HUES64 (cell line): ENCODE measurements around the gene IZUMO4.
"Not testable (repeated sequence)": the region's sequence is repeated elsewhere in the genome, so short reads cannot be mapped to it uniquely, and the experiment has no call there.

Source experiments
- H3K27ac ChIP-seq: 2 replicates; pipeline ENCODE4 v1.7.0; 2013; ENCODE audit warnings: low read depth, low read length, inconsistent platforms
- H3K27me3 ChIP-seq: 2 replicates; pipeline ENCODE4 v1.6.1; 2013; ENCODE audit warnings: mild to moderate bottlenecking, low read length; ENCODE audit not compliant: insufficient read depth
- H3K36me3 ChIP-seq: 2 replicates; pipeline ENCODE4 v1.6.1; 2013; ENCODE audit warnings: mild to moderate bottlenecking, low read length; ENCODE audit not compliant: insufficient read depth
- H3K4me1 ChIP-seq: 2 replicates; pipeline ENCODE4 v1.6.1; 2013; ENCODE audit warnings: mild to moderate bottlenecking, low read length, moderate library complexity; ENCODE audit not compliant: insufficient read depth
- H3K4me3 ChIP-seq: 2 replicates; pipeline ENCODE4 v1.5.1; 2013; ENCODE audit warnings: mild to moderate bottlenecking, low read length, moderate library complexity
- H3K9ac ChIP-seq: 2 replicates; pipeline ENCODE4 v1.6.1; 2013; ENCODE audit warnings: mild to moderate bottlenecking, low read depth, low read length
- H3K9me3 ChIP-seq: 2 replicates; pipeline ENCODE4 v1.6.1; 2013; ENCODE audit warnings: low read depth, low read length; ENCODE audit not compliant: insufficient read depth
- WGBS: fragments of 150-250, 120-280 bp; methylation state at CpG from one replicate; pipeline ENCODE4 v1.1.7; 2013; ENCODE audit warnings: missing lambda C conversion rate; 5-methylcytosine and 5-hydroxymethylcytosine counted together

IZUMO4 gene

DNA sequence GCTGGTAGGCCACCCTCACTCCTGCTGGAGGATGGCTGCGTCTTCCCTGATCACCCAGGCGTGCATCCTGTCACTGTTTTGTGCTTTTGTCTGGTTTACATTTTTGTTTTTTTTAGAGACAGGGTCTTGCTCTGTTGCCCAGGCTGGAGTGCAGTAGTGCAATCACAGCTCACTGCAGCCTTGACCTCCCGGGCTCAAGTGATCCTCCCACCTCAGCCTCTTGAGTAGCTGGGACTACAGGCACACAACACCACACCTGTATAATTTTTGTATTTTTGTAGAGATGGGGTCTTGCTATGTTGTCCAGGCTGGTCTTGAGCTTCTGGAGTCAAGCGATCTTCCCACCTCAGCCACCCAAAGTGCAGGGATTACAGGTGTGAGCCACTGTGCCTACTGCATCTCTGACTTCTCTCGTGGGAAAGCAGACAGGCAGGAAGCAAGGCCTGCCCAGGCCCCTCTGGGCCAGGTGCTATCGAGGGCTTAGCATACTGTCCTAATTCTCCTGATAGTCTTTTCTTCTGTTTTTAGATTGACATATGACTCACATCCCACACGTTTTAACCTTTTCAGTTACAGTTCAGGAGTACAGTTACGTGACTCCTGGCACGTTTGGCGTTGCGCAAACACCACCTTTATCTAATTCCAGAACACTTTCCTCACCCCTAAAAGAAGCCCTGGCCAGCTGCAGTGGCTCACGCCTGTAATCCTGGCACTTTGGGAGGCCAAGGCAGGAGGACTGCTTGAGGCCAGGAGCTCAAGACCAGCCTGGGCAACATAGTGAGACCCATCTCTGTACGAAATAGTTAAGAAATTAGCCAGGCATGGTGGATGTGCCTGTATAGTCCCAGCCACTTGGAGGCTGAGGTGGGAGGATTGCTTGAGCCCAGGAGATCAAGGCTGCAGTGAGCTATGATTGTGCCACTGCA lies 9.8 kb upstream of the IZUMO4 start:
- not testable (repeated sequence) for H3K36me3 ChIP-seq, H3K4me3 ChIP-seq, H3K27ac ChIP-seq, H3K9ac ChIP-seq, H3K9me3 ChIP-seq, H3K27me3 ChIP-seq, H3K4me1 ChIP-seq
- 94% methylated on average over 13 of the region's 13 CpGs for WGBS

DNA sequence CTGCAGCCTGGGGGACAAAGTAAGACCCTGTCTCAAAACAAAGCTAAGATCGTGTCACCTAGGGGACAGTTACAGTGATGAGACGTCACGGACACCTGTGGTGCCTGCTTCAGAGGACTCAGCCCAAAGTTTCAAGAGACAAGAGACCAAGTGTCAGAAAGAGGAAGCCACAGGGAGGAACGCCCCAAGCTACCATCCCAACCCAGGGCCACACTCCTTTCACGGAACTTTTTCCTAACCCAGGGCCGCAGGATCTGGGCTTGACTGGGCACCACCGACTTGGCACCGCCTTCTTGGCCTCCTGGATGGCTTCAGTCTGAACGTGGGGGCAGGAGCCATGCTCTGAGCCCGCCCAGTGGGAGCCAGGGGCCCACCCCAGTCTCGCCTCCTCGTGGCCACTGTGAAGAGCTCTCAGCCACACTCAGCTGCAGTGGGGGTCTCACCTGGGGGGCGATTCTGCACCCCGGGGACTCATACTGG lies 9.1 kb upstream of the IZUMO4 start:
- 91% methylated on average over 14 of the region's 14 CpGs for WGBS
- 0 out of 2 replicates have a peak, but pooled peaks cover 4% of the 10 kb centered on the region for H3K4me1 ChIP-seq
- H3K4me3 ChIP-seq = no peak overlapping the region
- no peak overlapping the region for H3K27ac ChIP-seq
- no peak overlapping the region for H3K9ac ChIP-seq
- H3K9me3 ChIP-seq = no peaks in the 10 kb centered on the region
- H3K27me3 ChIP-seq = no peaks in the 10 kb centered on the region
- H3K36me3 ChIP-seq = no peaks in the 10 kb centered on the region

- H3K4me1 ChIP-seq = 0 out of 2 replicates have a peak, but pooled peaks cover 4% of the 10 kb centered on the region
- H3K9ac ChIP-seq = no peak overlapping the region
- no peaks in the 10 kb centered on the region for H3K27me3 ChIP-seq
- H3K27ac ChIP-seq = no peak overlapping the region
- no peaks in the 10 kb centered on the region for H3K36me3 ChIP-seq
- H3K9me3 ChIP-seq = no peaks in the 10 kb centered on the region
- no peak overlapping the region for H3K4me3 ChIP-seq
- 85% methylated on average over 16 of the region's 16 CpGs for WGBS
These were observed 7.6 kb upstream of the IZUMO4 start for GRCh38 chr19:2089001-2089711.

DNA sequence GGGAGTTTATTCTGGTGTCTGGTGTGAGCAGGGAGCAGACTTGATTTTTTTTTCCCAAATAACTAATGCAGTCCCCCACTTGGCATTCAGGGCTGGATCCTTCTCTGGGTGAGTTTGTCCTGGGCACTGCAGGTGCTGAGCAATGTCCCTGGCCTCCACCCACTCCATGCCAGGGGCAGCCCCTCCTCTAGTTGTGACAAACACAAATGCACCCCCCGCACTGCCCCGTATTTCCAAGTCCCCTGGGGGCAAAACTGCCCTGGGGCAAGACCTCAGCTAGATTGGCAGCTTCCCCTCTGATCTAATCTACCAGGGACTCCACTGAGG lies 7.0 kb upstream of the IZUMO4 start:
- no peaks in the 10 kb centered on the region for H3K9me3 ChIP-seq
- WGBS = 74% methylated on average over 2 of the region's 2 CpGs
- no peak overlapping the region for H3K4me3 ChIP-seq
- no peaks in the 10 kb centered on the region for H3K36me3 ChIP-seq
- no peak overlapping the region for H3K9ac ChIP-seq
- 0 out of 2 replicates have a peak, but pooled peaks cover 4% of the 10 kb centered on the region for H3K4me1 ChIP-seq
- no peak overlapping the region for H3K27ac ChIP-seq
- no peaks in the 10 kb centered on the region for H3K27me3 ChIP-seq

GRCh38 chr19:2091926-2092525 lies 4.7 kb upstream of the IZUMO4 start:
- not testable (repeated sequence) for H3K4me1 ChIP-seq, H3K36me3 ChIP-seq, H3K27ac ChIP-seq, H3K9me3 ChIP-seq, H3K4me3 ChIP-seq, H3K9ac ChIP-seq, H3K27me3 ChIP-seq
- WGBS = 93% methylated on average over 13 of the region's 13 CpGs

- Histone ChIP-seq H3K9ac (peak within 1 kb of the TSS; percentile 70), H3K27ac (peak within 1 kb of the TSS; percentile 91), H3K36me3 (peaks cover 16% of the 10 kb centered on the region), H3K4me3 (peak within 1 kb of the TSS; percentile 71), H3K4me1 (no peaks in the 10 kb centered on the region), H3K27me3 (no peaks in the 10 kb centered on the region), H3K9me3 (no peaks in the 10 kb centered on the region)
- 2% methylated on average over 56 of the region's 56 CpGs for WGBS
These were observed 658 bp upstream of the IZUMO4 start, which contains the start of gene MOB3A for GRCh38 chr19:2096034-2096479. Gene MOB3A, minus strand, starts transcription at chr19:2096326. Its CDS starts 17,766 bp downstream, at chr19:2078560.

- 44% methylated on average over 30 of the region's 30 CpGs for WGBS
- Histone ChIP-seq H3K27ac (peak overlapping the region; percentile 46; the same call in 1 of the 2 replicates), H3K9ac (no peak overlapping the region), H3K9me3 (no peaks in the 10 kb centered on the region), H3K4me3 (peak overlapping the region; percentile 55), H3K36me3 (peaks cover 28% of the 10 kb centered on the region), H3K27me3 (no peaks in the 10 kb centered on the region), H3K4me1 (no peaks in the 10 kb centered on the region)
These were observed 629 bp downstream of the IZUMO4 start for GRCh38 chr19:2097203-2097885.

- Histone ChIP-seq H3K9ac (no peak overlapping the region), H3K27me3 (no peaks in the 10 kb centered on the region), H3K36me3 (peaks cover 31% of the 10 kb centered on the region), H3K4me1 (no peaks in the 10 kb centered on the region), H3K27ac (no peak overlapping the region), H3K4me3 (no peak overlapping the region), H3K9me3 (no peaks in the 10 kb centered on the region)
- WGBS = 88% methylated on average over 23 of the region's 23 CpGs
These were observed 1.2 kb downstream of the IZUMO4 start for GRCh38 chr19:2097886-2098327.

GRCh38 chr19:2099054-2099501 lies 2.4 kb downstream of the IZUMO4 start:
- H3K27me3 ChIP-seq = no peaks in the 10 kb centered on the region
- H3K9ac ChIP-seq = no peak overlapping the region
- H3K4me3 ChIP-seq = no peak overlapping the region
- WGBS = 89% methylated on average over 16 of the region's 16 CpGs
- no peaks in the 10 kb centered on the region for H3K9me3 ChIP-seq
- peaks cover 40% of the 10 kb centered on the region for H3K36me3 ChIP-seq
- H3K27ac ChIP-seq = no peak overlapping the region
- H3K4me1 ChIP-seq = no peaks in the 10 kb centered on the region

- Histone ChIP-seq H3K36me3 (peaks cover 51% of the 10 kb centered on the region), H3K27ac (no peak overlapping the region), H3K9ac (no peak overlapping the region), H3K9me3 (no peaks in the 10 kb centered on the region), H3K27me3 (no peaks in the 10 kb centered on the region), H3K4me1 (no peaks in the 10 kb centered on the region), H3K4me3 (no peak overlapping the region)
- WGBS = 95% methylated on average over 39 of the region's 39 CpGs
These were observed 3.4 kb downstream of the IZUMO4 start for GRCh38 chr19:2099937-2100718.
